Left lung (tissue), 10 donors: ENCODE results near the gene SNORC. TPM values are rescaled to one million over a fixed set of nuclear protein-coding genes. Genes with fewer than 3 reads are reported as not detected.

Source experiments
- ATAC-seq: fragments of 200-7000 bp; cut with Tn5 transposase; one replicate; pipeline ENCODE4 v1.9.1; 2020; ENCODE audit warnings: moderate library complexity
- DNase-seq, 4 donors: peaks; one replicate each; pipeline ENCODE4 v3.0.0-alpha.2; 2013 to 2020
- H3K27ac ChIP-seq, 2 donors: fragments of 200-600 bp; sonication (generic) in 1 of 2; one replicate each; pipeline versions ENCODE4 v1.5.0 to v1.8.0; 2020 to 2021
- H3K27me3 ChIP-seq, 2 donors: fragments of 200-600 bp; sonication (generic) in 1 of 2; one replicate each; pipeline versions ENCODE4 v1.5.0 to v1.8.0; 2020 to 2021
- H3K36me3 ChIP-seq, 2 donors: fragments of 200-600 bp; sonication (generic) in 1 of 2; one replicate each; pipeline versions ENCODE4 v1.5.0 to v1.8.0; 2020 to 2021
- H3K4me1 ChIP-seq, 2 donors: fragments of 200-600 bp; one replicate each; pipeline ENCODE4 v1.8.0; 2021
- H3K4me3 ChIP-seq, 2 donors: fragments of 200-600 bp; sonication (generic) in 1 of 2; one replicate each; pipeline versions ENCODE4 v1.5.0 to v1.8.0; 2020 to 2021; ENCODE audit warnings: mild to moderate bottlenecking in 1 of 2
- H3K9me3 ChIP-seq, 2 donors: fragments of 200-600 bp; sonication (generic) in 1 of 2; one replicate each; pipeline versions ENCODE4 v1.5.0 to v1.8.0; 2020 to 2021
- intact Hi-C, 2 donors: fragments of 100-400 bp; cut with DNase I; formaldehyde crosslinking; loops; one replicate each; pipeline versions ENCODE4 v1.11.2 to v1.14.2; 2022
- polyA plus RNA-seq, 6 donors: library from polyadenylated mRNA; unstranded; fragments of 120-200 nt; gene quantifications; one replicate each; pipeline ENCODE4 v1.2.1, GENCODE V29; 2013; ENCODE audit not compliant: insufficient read length in 6 of 6
- total RNA-seq, 2 donors: library from RNA; stranded (reverse); fragmentation: NEBNext Ultra II Directional; extraction: Animal tissue kit (Norgen Biotek cat#: 25700); gene quantifications; one replicate each; pipeline ENCODE4 v1.2.1, GENCODE V29; 2021
- TF ChIP-seq, protein P1 (sequence below), 2 donors: fragments of 200-600 bp; sonication (generic) in 1 of 2; IDR thresholded peaks; one replicate each; pipeline versions ENCODE4 v1.5.0 to v1.8.0; 2021; ENCODE audit warnings: antibody characterized with exemption in 2 of 2
- donor health status: DM: no; HTN: yes; CAD: no.
- donor health status: DM: no; HTN: no; CAD: no.

SNORC gene
- total and polyA plus RNA-seq, 8 donors, result 0.53 to 3.6 (median 1.7) TPM

DNA sequence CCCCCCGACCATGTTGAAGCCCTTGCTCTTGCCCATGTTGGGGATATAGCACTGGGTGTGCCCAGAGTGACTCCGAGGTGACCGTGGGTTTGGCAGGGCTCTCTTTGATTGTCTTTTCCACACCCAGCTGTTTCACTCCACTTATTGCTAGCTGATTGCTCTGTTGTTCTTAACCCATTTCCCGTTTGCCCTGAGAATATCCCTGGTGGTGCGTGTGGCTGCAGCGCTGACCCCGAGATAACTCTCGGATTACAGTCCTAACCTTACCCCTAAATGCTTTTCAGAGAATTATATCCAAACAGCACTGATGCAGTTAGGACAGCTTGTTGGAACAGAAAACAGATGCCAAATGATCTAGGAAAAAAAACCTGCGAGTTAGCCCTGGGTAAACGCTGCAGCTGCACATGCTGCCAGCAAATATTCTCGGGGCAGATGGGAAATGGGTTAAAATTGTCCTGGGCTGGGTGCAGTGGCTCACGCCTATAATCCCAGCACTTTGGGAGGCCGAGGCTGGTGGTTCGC lies 34.3 kb upstream of the SNORC start:
- peaks cover 0 to 72% of the 10 kb centered on the region in 2 donors for H3K36me3 ChIP-seq
- TF ChIP-seq, protein P1, sequence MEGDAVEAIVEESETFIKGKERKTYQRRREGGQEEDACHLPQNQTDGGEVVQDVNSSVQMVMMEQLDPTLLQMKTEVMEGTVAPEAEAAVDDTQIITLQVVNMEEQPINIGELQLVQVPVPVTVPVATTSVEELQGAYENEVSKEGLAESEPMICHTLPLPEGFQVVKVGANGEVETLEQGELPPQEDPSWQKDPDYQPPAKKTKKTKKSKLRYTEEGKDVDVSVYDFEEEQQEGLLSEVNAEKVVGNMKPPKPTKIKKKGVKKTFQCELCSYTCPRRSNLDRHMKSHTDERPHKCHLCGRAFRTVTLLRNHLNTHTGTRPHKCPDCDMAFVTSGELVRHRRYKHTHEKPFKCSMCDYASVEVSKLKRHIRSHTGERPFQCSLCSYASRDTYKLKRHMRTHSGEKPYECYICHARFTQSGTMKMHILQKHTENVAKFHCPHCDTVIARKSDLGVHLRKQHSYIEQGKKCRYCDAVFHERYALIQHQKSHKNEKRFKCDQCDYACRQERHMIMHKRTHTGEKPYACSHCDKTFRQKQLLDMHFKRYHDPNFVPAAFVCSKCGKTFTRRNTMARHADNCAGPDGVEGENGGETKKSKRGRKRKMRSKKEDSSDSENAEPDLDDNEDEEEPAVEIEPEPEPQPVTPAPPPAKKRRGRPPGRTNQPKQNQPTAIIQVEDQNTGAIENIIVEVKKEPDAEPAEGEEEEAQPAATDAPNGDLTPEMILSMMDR (IDR thresholded peaks at IDR 0.05), result no peak
- ATAC-seq (no peak), DNase-seq (no peak)
- H3K4me3 ChIP-seq, result no peak overlapping the region
- intact Hi-C loops, result no loop called here
- peaks cover 5 to 40% of the 10 kb centered on the region in 2 donors for H3K4me1 ChIP-seq
- H3K9me3 ChIP-seq, result no peaks in the 10 kb centered on the region
- no peak overlapping the region for H3K27ac ChIP-seq
- H3K27me3 ChIP-seq, result no peaks in the 10 kb centered on the region

GRCh38 chr2:232836934-232837333 lies 33.1 kb upstream of the SNORC start:
- DNase-seq (no peak), ATAC-seq (no peak)
- intact Hi-C loops, result no loop called here
- no peaks in the 10 kb centered on the region for H3K9me3 ChIP-seq
- H3K36me3 ChIP-seq, result peaks cover 0 to 72% of the 10 kb centered on the region in 2 donors
- no peaks in the 10 kb centered on the region for H3K27me3 ChIP-seq
- H3K4me3 ChIP-seq, result no peak overlapping the region
- H3K4me1 ChIP-seq, result peaks cover 5 to 40% of the 10 kb centered on the region in 2 donors
- TF ChIP-seq, protein P1 (IDR thresholded peaks at IDR 0.05), result no peak
- peak overlapping the region in 1 of 2 donors; percentile 0 for H3K27ac ChIP-seq

- Histone ChIP-seq H3K4me3 (no peak overlapping the region), H3K9me3 (no peaks in the 10 kb centered on the region), H3K36me3 (peaks cover 0 to 67% of the 10 kb centered on the region in 2 donors), H3K27me3 (no peaks in the 10 kb centered on the region), H3K27ac (peak overlapping the region in 1 of 2 donors; percentile 84), H3K4me1 (peaks cover 5 to 40% of the 10 kb centered on the region in 2 donors)
- TF ChIP-seq, protein P1 (IDR thresholded peaks at IDR 0.05), result no peak
- ATAC-seq, result peak; percentile 45
- no peak for DNase-seq
- intact Hi-C loops, result no loop called here
Measured at GRCh38 chr2:232838406-232838874, 31.6 kb upstream of the SNORC start.

DNA sequence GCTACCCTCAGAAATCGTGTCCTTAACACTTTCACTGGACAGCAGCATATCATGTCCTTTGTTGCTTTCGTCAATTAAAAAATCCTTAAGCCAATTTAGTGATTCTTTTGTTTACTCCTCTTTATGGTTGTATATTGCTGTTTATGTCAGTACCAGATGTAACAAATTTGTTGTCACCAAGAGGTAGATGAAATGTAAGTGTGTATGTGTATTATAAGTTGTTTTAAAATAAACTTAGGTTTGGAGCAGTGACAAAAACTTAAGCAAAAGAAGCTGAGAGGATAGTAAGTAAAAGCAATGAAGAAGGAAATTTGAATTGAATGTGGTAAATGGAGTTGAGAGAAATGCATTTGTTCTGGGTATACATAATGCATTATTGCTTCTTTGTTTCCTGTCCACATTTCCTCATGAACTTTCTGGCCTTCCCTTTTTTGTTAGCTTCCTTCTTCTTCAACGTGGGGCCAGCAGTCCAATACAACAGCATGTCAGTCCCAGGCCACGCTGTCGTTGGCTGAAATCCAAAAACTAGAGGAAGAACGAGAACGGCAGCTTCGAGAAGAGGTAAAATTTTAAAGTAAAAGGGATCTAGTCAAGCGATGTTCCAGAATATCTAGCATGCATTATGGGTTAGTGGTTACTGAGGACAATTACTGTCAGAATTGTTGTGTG lies 30.5 kb upstream of the SNORC start:
- DNase-seq (peak in 3 of 4 donors; percentile 36 to 66 (median 44)), ATAC-seq (peak; percentile 58)
- peaks cover 5 to 40% of the 10 kb centered on the region in 2 donors for H3K4me1 ChIP-seq
- H3K36me3 ChIP-seq, result peaks cover 0 to 67% of the 10 kb centered on the region in 2 donors
- H3K27me3 ChIP-seq, result no peaks in the 10 kb centered on the region
- H3K27ac ChIP-seq, result peak overlapping the region in 1 of 2 donors; percentile 84
- intact Hi-C loops, result no loop called here
- H3K4me3 ChIP-seq, result no peak overlapping the region
- H3K9me3 ChIP-seq, result no peaks in the 10 kb centered on the region
- TF ChIP-seq, protein P1 (IDR thresholded peaks at IDR 0.05), result no peak

- intact Hi-C loops, result no loop called here
- TF ChIP-seq, protein P1 (IDR thresholded peaks at IDR 0.05), result no peak
- ATAC-seq, result no peak
- H3K27ac ChIP-seq, result no peak overlapping the region
- DNase-seq, result no peak
- no peaks in the 10 kb centered on the region for H3K27me3 ChIP-seq
- no peak overlapping the region for H3K4me3 ChIP-seq
- peaks cover 5 to 31% of the 10 kb centered on the region in 2 donors for H3K4me1 ChIP-seq
- H3K36me3 ChIP-seq, result peaks cover 0 to 73% of the 10 kb centered on the region in 2 donors
- no peaks in the 10 kb centered on the region for H3K9me3 ChIP-seq
Measured at GRCh38 chr2:232842689-232843088, 27.4 kb upstream of the SNORC start.
